ENCODE data around the gene ABI3BP. TPM values are rescaled to one million over a fixed set of nuclear protein-coding genes. Genes with fewer than 3 reads are reported as not detected.

Gene ABI3BP
- total and polyA plus RNA-seq, 10 of the 15 experiments (the other 5 are each of a cell fraction or from before 2014, with no cell fraction given): 0.03 to 0.42 (median 0.11) TPM; not detected in 4

DNA sequence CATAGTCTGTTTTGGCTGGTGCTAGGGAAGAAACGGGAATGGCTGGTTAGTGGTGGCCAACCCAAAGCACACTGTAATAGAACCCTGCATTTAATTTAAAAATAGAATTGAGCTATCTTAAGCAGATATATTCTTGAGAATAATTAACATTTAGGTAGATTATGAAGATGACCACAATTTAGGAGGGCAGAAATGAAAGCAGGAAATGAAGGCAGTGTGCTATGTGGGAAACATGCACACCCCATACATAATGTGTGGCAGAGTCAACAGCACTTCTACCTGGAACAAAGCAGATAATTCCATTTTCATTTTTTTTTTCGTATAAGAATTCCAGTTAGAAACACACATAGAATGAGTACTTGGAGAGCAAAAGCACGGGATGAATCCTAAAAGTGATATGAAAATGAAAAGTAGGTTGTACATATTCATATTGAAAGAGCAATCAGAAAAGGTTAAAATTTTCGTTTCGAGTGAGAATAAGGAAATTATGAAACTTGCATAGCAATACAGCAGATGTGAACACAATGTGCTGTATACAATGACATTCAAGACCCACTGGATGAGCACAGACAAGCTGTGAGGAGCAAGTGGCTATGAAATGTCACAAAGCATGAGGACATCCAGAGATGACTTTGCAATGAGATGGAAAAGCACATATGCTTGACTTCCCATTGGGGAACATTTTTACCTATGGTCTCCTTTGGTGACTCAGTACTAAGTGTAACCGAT, 181.3 kb downstream of the ABI3BP start:
- H3K27ac ChIP-seq (ENCODE audit: control insufficient read depth, insufficient read depth): no peak overlapping the region
- no peak overlapping the region for H2AFZ ChIP-seq (ENCODE audit: control insufficient read depth, low read depth, low read length)
- peak overlapping the region; percentile 31; the same call in 1 of the 2 replicates for H3K4me2 ChIP-seq (ENCODE audit: control insufficient read depth, insufficient read depth)
- ChIA-PET POLR2A (no interaction called here), CTCF (interaction anchor here (0.5 to 4.6 kb wide), 2 partner anchors 15 to 1180 kb away, joined by 4 to 20 read pairs; no protein-coding TSS in a partner anchor), SMC1A (ENCODE audit: uncharacterized antibody, unreplicated experiment) (interaction anchor here (0.5 kb wide), 1 partner anchor 980 kb away, joined by 3 read pairs; no protein-coding TSS in a partner anchor), RAD21 (ENCODE audit: unreplicated experiment) (no interaction called here)
- in situ Hi-C loops (cut with MboI): no loop called here
- H4K20me1 ChIP-seq (ENCODE audit: control insufficient read depth, insufficient read depth): no peaks in the 10 kb centered on the region
- H3K27me3 ChIP-seq (replicated peaks in 1 of 2; ENCODE audit: control insufficient read depth in 2 of 2, insufficient read depth in 2 of 2, low read length in 1 of 2): peaks cover 0 to 3% of the 10 kb centered on the region in 2 experiments; a peak in 1 of 4 replicates
- TF ChIP-seq JUNB (IDR thresholded peaks at IDR 0.05) (peak; percentile 26; the same call in 1 of the 2 replicates), FOS (IDR thresholded peaks at IDR 0.05; ENCODE audit: borderline replicate concordance, extremely low read depth, insufficient read length) (no peak)
- BruUV-seq (replicated peaks): no TSS peak
- peak overlapping the region; percentile 20; the same call in 1 of the 2 replicates for H3K4me3 ChIP-seq
- no peak overlapping the region for H3K9ac ChIP-seq (ENCODE audit: control insufficient read depth, insufficient read depth, low read length)
- WGBS (ENCODE audit: insufficient coverage, insufficient replicate concordance, low lambda C conversion rate, missing lambda C conversion rate): 16% methylated on average over 6 of the region's 6 CpGs
- no peaks in the 10 kb centered on the region for H3K36me3 ChIP-seq (ENCODE audit: control insufficient read depth in 2 of 2, insufficient read depth in 2 of 2, low read length in 1 of 2)
- intact Hi-C loops (cut with micrococcal nuclease; ENCODE audit: unreplicated experiment): no loop called here
- H3K79me2 ChIP-seq (ENCODE audit: control insufficient read depth, insufficient read depth, low read length): no peaks in the 10 kb centered on the region
- H3K9me3 ChIP-seq (replicated peaks; ENCODE audit: control insufficient read depth, insufficient read depth, low read length): no peaks in the 10 kb centered on the region
- FAIRE-seq (no peak), ATAC-seq (peak; percentile 60), DNase-seq (ENCODE audit: low read depth, low spot score) (no peak)
- H3K4me1 ChIP-seq (ENCODE audit: control insufficient read depth, insufficient read depth, low read length): no peaks in the 10 kb centered on the region

DNA sequence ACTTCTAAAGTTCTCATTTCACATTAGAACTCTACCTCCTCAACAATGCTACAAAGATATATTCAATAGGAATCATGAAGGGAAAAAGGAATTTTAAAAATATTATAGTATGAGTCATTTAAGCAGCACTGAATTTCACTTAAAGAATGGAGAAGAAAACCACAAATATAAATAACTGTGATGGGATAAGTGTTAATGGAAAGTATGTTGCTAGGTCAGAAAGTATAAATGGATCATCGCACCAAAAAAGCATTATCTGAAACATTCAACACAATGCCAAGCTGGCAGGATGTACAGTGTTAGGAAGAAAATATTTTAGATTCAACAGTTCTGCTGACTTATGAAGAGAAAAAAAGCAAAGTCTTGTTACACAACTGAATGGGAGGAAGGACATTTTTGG, 182.6 kb downstream of the ABI3BP start:
- in situ Hi-C loops (cut with MboI) (no loop called here), intact Hi-C loops (cut with micrococcal nuclease; ENCODE audit: unreplicated experiment) (no loop called here)
- H3K27ac ChIP-seq (ENCODE audit: control insufficient read depth, insufficient read depth): no peak overlapping the region
- no peak overlapping the region for H3K9ac ChIP-seq (ENCODE audit: control insufficient read depth, insufficient read depth, low read length)
- CTCF ChIA-PET: interaction anchor here (0.6 to 4.6 kb wide), 2 partner anchors 9 to 14 kb away, joined by 3 to 20 read pairs; no protein-coding TSS in a partner anchor
- H3K9me3 ChIP-seq (replicated peaks; ENCODE audit: control insufficient read depth, insufficient read depth, low read length): no peaks in the 10 kb centered on the region
- no peaks in the 10 kb centered on the region for H3K36me3 ChIP-seq (ENCODE audit: control insufficient read depth in 2 of 2, insufficient read depth in 2 of 2, low read length in 1 of 2)
- WGBS (ENCODE audit: insufficient coverage, insufficient replicate concordance, low lambda C conversion rate, missing lambda C conversion rate): 100% methylated on average over 1 of the region's 1 CpG
- H3K27me3 ChIP-seq (replicated peaks in 1 of 2; ENCODE audit: control insufficient read depth in 2 of 2, insufficient read depth in 2 of 2, low read length in 1 of 2): peaks cover 0 to 3% of the 10 kb centered on the region in 2 experiments; a peak in 1 of 4 replicates
- no peak for DNase-seq (ENCODE audit: low read depth, low spot score)
- POLR2A ChIA-PET: no interaction called here
- no peaks in the 10 kb centered on the region for H3K4me1 ChIP-seq (ENCODE audit: control insufficient read depth, insufficient read depth, low read length)
- BruUV-seq (replicated peaks): no TSS peak
- RAD21 ChIA-PET (ENCODE audit: unreplicated experiment): no interaction called here
- H3K79me2 ChIP-seq (ENCODE audit: control insufficient read depth, insufficient read depth, low read length): no peaks in the 10 kb centered on the region
- no peak overlapping the region for H3K4me2 ChIP-seq (ENCODE audit: control insufficient read depth, insufficient read depth)
- H2AFZ ChIP-seq (ENCODE audit: control insufficient read depth, low read depth, low read length): no peak overlapping the region
- H4K20me1 ChIP-seq (ENCODE audit: control insufficient read depth, insufficient read depth): no peaks in the 10 kb centered on the region
- SMC1A ChIA-PET (ENCODE audit: uncharacterized antibody, unreplicated experiment): no interaction called here
- ATAC-seq: no peak
- FAIRE-seq: no peak
- H3K4me3 ChIP-seq: no peak overlapping the region
- no peak for TF ChIP-seq SMARCA5 (IDR thresholded peaks at IDR 0.05)
- TF ChIP-seq, protein P1, sequence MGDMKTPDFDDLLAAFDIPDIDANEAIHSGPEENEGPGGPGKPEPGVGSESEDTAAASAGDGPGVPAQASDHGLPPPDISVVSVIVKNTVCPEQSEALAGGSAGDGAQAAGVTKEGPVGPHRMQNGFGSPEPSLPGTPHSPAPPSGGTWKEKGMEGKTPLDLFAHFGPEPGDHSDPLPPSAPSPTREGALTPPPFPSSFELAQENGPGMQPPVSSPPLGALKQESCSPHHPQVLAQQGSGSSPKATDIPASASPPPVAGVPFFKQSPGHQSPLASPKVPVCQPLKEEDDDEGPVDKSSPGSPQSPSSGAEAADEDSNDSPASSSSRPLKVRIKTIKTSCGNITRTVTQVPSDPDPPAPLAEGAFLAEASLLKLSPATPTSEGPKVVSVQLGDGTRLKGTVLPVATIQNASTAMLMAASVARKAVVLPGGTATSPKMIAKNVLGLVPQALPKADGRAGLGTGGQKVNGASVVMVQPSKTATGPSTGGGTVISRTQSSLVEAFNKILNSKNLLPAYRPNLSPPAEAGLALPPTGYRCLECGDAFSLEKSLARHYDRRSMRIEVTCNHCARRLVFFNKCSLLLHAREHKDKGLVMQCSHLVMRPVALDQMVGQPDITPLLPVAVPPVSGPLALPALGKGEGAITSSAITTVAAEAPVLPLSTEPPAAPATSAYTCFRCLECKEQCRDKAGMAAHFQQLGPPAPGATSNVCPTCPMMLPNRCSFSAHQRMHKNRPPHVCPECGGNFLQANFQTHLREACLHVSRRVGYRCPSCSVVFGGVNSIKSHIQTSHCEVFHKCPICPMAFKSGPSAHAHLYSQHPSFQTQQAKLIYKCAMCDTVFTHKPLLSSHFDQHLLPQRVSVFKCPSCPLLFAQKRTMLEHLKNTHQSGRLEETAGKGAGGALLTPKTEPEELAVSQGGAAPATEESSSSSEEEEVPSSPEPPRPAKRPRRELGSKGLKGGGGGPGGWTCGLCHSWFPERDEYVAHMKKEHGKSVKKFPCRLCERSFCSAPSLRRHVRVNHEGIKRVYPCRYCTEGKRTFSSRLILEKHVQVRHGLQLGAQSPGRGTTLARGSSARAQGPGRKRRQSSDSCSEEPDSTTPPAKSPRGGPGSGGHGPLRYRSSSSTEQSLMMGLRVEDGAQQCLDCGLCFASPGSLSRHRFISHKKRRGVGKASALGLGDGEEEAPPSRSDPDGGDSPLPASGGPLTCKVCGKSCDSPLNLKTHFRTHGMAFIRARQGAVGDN (IDR thresholded peaks at IDR 0.05): no peak
- no peak for TF ChIP-seq SREBF2 (IDR thresholded peaks at IDR 0.05; ENCODE audit: low read length)
- TF ChIP-seq DPF2 (IDR thresholded peaks at IDR 0.05): no peak
- no peak for TF ChIP-seq MYC (IDR thresholded peaks at IDR 0.05; ENCODE audit: insufficient read depth, insufficient read length, insufficient replicate concordance, low read length, severe bottlenecking)
- TF ChIP-seq BACH1 (IDR thresholded peaks at IDR 0.05; ENCODE audit: borderline replicate concordance): no peak
- TF ChIP-seq, protein P2, sequence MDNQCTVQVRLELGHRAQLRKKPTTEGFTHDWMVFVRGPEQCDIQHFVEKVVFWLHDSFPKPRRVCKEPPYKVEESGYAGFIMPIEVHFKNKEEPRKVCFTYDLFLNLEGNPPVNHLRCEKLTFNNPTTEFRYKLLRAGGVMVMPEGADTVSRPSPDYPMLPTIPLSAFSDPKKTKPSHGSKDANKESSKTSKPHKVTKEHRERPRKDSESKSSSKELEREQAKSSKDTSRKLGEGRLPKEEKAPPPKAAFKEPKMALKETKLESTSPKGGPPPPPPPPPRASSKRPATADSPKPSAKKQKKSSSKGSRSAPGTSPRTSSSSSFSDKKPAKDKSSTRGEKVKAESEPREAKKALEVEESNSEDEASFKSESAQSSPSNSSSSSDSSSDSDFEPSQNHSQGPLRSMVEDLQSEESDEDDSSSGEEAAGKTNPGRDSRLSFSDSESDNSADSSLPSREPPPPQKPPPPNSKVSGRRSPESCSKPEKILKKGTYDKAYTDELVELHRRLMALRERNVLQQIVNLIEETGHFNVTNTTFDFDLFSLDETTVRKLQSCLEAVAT (IDR thresholded peaks at IDR 0.05): no peak
